ENCODE measurements around the gene FARS2. TPM values are rescaled to one million over a fixed set of nuclear protein-coding genes. Genes with fewer than 3 reads are reported as not detected.

Gene FARS2
- total and polyA plus RNA-seq, 2 experiments from 2014 or later, result 9.9 to 15.4 TPM

DNA sequence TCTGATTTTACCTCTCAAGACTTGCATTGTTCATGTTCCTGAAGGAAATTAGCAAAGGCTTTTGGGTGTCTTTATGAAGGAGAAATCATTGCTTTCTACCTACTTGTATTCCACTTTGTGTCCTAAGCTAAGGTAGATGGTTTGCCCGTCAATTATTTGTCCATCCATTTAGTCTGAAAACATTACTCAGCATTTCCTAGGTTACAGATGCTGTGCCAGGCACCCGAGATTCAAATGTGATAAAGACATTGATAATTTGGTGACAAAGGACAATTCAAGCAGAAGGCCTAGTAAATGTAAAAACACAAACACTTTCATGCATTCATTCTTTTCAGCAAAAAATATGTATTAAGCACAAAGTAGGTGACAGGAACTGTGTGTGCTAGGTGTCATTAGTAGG lies 251.1 kb downstream of the FARS2 start:
- H3K36me3 ChIP-seq (replicated peaks; ENCODE audit: insufficient read depth, low read depth), result no peaks in the 10 kb centered on the region
- no peak overlapping the region for H2AFZ ChIP-seq
- H3K27ac ChIP-seq, result no peak overlapping the region
- 85% methylated on average over 2 of the region's 2 CpGs for WGBS (ENCODE audit: low lambda C conversion rate, missing lambda C conversion rate)
- no peak overlapping the region for H3K4me3 ChIP-seq
- TF ChIP-seq EZH2 (IDR thresholded peaks at IDR 0.05; ENCODE audit: borderline replicate concordance) (no peak), EZH2phosphoT487 (IDR thresholded peaks at IDR 0.05; ENCODE audit: low read depth, severe bottlenecking, unreplicated experiment) (no peak)
- TF ChIP-seq, protein P1, sequence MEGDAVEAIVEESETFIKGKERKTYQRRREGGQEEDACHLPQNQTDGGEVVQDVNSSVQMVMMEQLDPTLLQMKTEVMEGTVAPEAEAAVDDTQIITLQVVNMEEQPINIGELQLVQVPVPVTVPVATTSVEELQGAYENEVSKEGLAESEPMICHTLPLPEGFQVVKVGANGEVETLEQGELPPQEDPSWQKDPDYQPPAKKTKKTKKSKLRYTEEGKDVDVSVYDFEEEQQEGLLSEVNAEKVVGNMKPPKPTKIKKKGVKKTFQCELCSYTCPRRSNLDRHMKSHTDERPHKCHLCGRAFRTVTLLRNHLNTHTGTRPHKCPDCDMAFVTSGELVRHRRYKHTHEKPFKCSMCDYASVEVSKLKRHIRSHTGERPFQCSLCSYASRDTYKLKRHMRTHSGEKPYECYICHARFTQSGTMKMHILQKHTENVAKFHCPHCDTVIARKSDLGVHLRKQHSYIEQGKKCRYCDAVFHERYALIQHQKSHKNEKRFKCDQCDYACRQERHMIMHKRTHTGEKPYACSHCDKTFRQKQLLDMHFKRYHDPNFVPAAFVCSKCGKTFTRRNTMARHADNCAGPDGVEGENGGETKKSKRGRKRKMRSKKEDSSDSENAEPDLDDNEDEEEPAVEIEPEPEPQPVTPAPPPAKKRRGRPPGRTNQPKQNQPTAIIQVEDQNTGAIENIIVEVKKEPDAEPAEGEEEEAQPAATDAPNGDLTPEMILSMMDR (IDR thresholded peaks at IDR 0.05; ENCODE audit: poor library complexity), result no peak
- no peaks in the 10 kb centered on the region for H3K9me3 ChIP-seq (ENCODE audit: low read depth)
- no peaks in the 10 kb centered on the region for H4K20me1 ChIP-seq (ENCODE audit: insufficient read depth, poor library complexity, severe bottlenecking)
- H3K4me2 ChIP-seq, result no peak overlapping the region
- no peaks in the 10 kb centered on the region for H3K27me3 ChIP-seq
- DNase-seq (ENCODE audit: low spot score), result no peak
- no peaks in the 10 kb centered on the region for H3K9me2 ChIP-seq (replicated peaks; ENCODE audit: insufficient read depth)
- H3K4me1 ChIP-seq (ENCODE audit: insufficient read depth), result no peaks in the 10 kb centered on the region
- no peaks in the 10 kb centered on the region for H3K79me2 ChIP-seq

DNA sequence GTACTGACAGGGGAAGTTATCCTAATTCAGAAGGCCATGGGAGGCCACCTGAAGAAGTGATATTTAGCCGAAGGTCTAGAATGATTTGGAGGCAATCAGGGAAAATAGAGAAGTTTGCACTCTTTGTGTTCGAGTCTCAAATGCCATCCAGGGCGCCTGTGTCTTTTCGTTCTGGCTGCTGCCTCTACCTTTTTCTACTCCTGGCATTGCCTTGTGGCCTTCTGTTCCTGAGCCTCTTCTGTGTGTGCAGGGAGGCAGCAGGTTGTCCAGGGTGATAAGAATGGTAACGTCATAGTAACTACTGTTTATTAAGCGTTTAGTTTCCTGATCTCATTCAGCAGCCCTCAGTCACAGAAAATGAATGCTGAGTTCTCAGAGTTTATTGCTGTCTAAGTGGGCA lies 252.1 kb downstream of the FARS2 start:
- no peaks in the 10 kb centered on the region for H3K27me3 ChIP-seq
- no peak overlapping the region for H3K27ac ChIP-seq
- no peaks in the 10 kb centered on the region for H3K79me2 ChIP-seq
- H3K4me3 ChIP-seq, result no peak overlapping the region
- H4K20me1 ChIP-seq (ENCODE audit: insufficient read depth, poor library complexity, severe bottlenecking), result no peaks in the 10 kb centered on the region
- no peak for DNase-seq (ENCODE audit: low spot score)
- H3K4me2 ChIP-seq, result no peak overlapping the region
- no peak overlapping the region for H2AFZ ChIP-seq
- H3K36me3 ChIP-seq (replicated peaks; ENCODE audit: insufficient read depth, low read depth), result no peaks in the 10 kb centered on the region
- H3K4me1 ChIP-seq (ENCODE audit: insufficient read depth), result no peaks in the 10 kb centered on the region
- 94% methylated on average over 6 of the region's 6 CpGs for WGBS (ENCODE audit: low lambda C conversion rate, missing lambda C conversion rate)
- H3K9me3 ChIP-seq (ENCODE audit: low read depth), result no peaks in the 10 kb centered on the region
- TF ChIP-seq, protein P1 (IDR thresholded peaks at IDR 0.05; ENCODE audit: poor library complexity), result no peak
- TF ChIP-seq EZH2 (IDR thresholded peaks at IDR 0.05; ENCODE audit: borderline replicate concordance) (no peak), EZH2phosphoT487 (IDR thresholded peaks at IDR 0.05; ENCODE audit: low read depth, severe bottlenecking, unreplicated experiment) (no peak)
- no peaks in the 10 kb centered on the region for H3K9me2 ChIP-seq (replicated peaks; ENCODE audit: insufficient read depth)

GRCh38 chr6:5514353-5514752 lies 253.0 kb downstream of the FARS2 start:
- no peak overlapping the region for H3K4me3 ChIP-seq
- no peaks in the 10 kb centered on the region for H3K9me2 ChIP-seq (replicated peaks; ENCODE audit: insufficient read depth)
- H3K9me3 ChIP-seq (ENCODE audit: low read depth), result no peaks in the 10 kb centered on the region
- H3K27me3 ChIP-seq, result no peaks in the 10 kb centered on the region
- no peaks in the 10 kb centered on the region for H3K36me3 ChIP-seq (replicated peaks; ENCODE audit: insufficient read depth, low read depth)
- H3K79me2 ChIP-seq, result no peaks in the 10 kb centered on the region
- no peak overlapping the region for H3K27ac ChIP-seq
- no peak overlapping the region for H3K4me2 ChIP-seq
- H2AFZ ChIP-seq, result no peak overlapping the region
- DNase-seq (ENCODE audit: low spot score), result no peak
- TF ChIP-seq EZH2 (IDR thresholded peaks at IDR 0.05; ENCODE audit: borderline replicate concordance), result no peak
- TF ChIP-seq EZH2phosphoT487 (IDR thresholded peaks at IDR 0.05; ENCODE audit: low read depth, severe bottlenecking, unreplicated experiment), result no peak
- TF ChIP-seq, protein P1 (IDR thresholded peaks at IDR 0.05; ENCODE audit: poor library complexity), result no peak
- no peaks in the 10 kb centered on the region for H3K4me1 ChIP-seq (ENCODE audit: insufficient read depth)
- H4K20me1 ChIP-seq (ENCODE audit: insufficient read depth, poor library complexity, severe bottlenecking), result no peaks in the 10 kb centered on the region

DNA sequence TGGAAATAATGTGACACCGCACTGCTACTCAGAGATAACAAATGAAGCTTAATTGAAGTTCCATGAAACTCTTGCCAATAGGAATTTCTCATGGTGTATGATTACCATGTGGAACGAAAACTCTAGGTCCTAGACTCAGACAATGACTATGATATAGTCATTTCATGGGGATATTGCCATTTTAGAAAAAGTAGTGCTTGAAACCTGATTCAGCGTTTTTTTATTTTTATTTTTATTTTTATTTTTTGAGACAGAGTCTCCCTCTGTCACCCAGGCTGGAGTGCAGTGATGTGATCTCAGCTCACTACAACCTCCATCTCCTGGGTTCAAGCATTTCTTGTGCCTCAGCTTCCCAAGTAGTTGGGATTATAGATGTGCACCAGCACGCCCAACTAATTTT lies 253.9 kb downstream of the FARS2 start:
- Histone ChIP-seq H3K4me2 (no peak overlapping the region), H4K20me1 (ENCODE audit: insufficient read depth, poor library complexity, severe bottlenecking) (no peaks in the 10 kb centered on the region), H3K27ac (no peak overlapping the region), H3K9me3 (ENCODE audit: low read depth) (no peaks in the 10 kb centered on the region), H2AFZ (no peak overlapping the region), H3K79me2 (no peaks in the 10 kb centered on the region), H3K4me3 (no peak overlapping the region), H3K9me2 (replicated peaks; ENCODE audit: insufficient read depth) (no peaks in the 10 kb centered on the region), H3K36me3 (replicated peaks; ENCODE audit: insufficient read depth, low read depth) (no peaks in the 10 kb centered on the region), H3K27me3 (no peaks in the 10 kb centered on the region), H3K4me1 (ENCODE audit: insufficient read depth) (no peaks in the 10 kb centered on the region)
- DNase-seq (ENCODE audit: low spot score), result no peak
- WGBS (ENCODE audit: low lambda C conversion rate, missing lambda C conversion rate), result over 99% methylated on average over 4 of the region's 4 CpGs
- TF ChIP-seq EZH2phosphoT487 (IDR thresholded peaks at IDR 0.05; ENCODE audit: low read depth, severe bottlenecking, unreplicated experiment), result no peak
- TF ChIP-seq, protein P1 (IDR thresholded peaks at IDR 0.05; ENCODE audit: poor library complexity), result no peak
- TF ChIP-seq EZH2 (IDR thresholded peaks at IDR 0.05; ENCODE audit: borderline replicate concordance), result no peak

All from hepatocyte (in vitro differentiated cells).